Neural cell (in vitro differentiated cells): Measurements from ENCODE around the gene LDLRAD4. TPM values are rescaled to one million over a fixed set of nuclear protein-coding genes. Genes with fewer than 3 reads are reported as not detected.

Source experiments
- H2AFZ ChIP-seq: fragments of 200-600, 300-800 bp; sonication (generic), shearing (Covaris generic); 2 replicates; pipeline ENCODE4 v1.6.0; 2014; ENCODE audit warnings: low read depth, mild to moderate bottlenecking, antibody characterized with exemption, low read length, moderate library complexity
- H3F3A ChIP-seq: fragments of 200-600 bp; shearing (Covaris generic); 2 replicates; pipeline ENCODE4 v1.6.1; 2016; ENCODE audit warnings: mild to moderate bottlenecking, moderate library complexity, mixed read lengths, antibody characterized with exemption, low read length; ENCODE audit not compliant: insufficient read depth, poor library complexity, severe bottlenecking
- H3K27ac ChIP-seq: fragments of 200-600, 300-800 bp; sonication (generic), shearing (Covaris generic); 2 replicates; pipeline ENCODE4 v1.5.1; 2014; ENCODE audit warnings: mild to moderate bottlenecking, low read length, moderate library complexity
- H3K27me3 ChIP-seq: fragments of 300-800, 200-600 bp; sonication (generic), shearing (Covaris generic); 2 replicates; pipeline ENCODE4 v1.6.0; 2014; ENCODE audit warnings: mild to moderate bottlenecking, low read depth, low read length, moderate library complexity; ENCODE audit not compliant: insufficient read depth
- H3K36me3 ChIP-seq: fragments of 300-800, 200-600 bp; sonication (generic), shearing (Covaris generic); 2 replicates; pipeline ENCODE4 v1.5.1; 2014; ENCODE audit warnings: mild to moderate bottlenecking, antibody characterized with exemption, low read length, moderate library complexity; ENCODE audit not compliant: insufficient read depth
- H3K4me2 ChIP-seq: fragments of 300-800, 200-600 bp; sonication (generic), shearing (Covaris generic); 2 replicates; pipeline ENCODE4 v1.6.0; 2014; ENCODE audit warnings: mild to moderate bottlenecking, low read length
- H3K4me3 ChIP-seq: fragments of 300-800, 200-600 bp; sonication (generic), shearing (Covaris generic); 2 replicates; pipeline ENCODE4 v1.5.1; 2014; ENCODE audit warnings: mild to moderate bottlenecking, low read length, moderate library complexity
- H3K79me2 ChIP-seq: fragments of 200-600 bp; shearing (Covaris generic); replicated peaks from 2 replicates; pipeline ENCODE4 v1.6.0; 2014; ENCODE audit warnings: mild to moderate bottlenecking, low read length, moderate library complexity; ENCODE audit not compliant: insufficient read depth
- H3K9ac ChIP-seq: fragments of 300-800, 200-600 bp; sonication (generic), shearing (Covaris generic); 2 replicates; pipeline ENCODE4 v1.6.1; 2016; ENCODE audit warnings: mild to moderate bottlenecking, low read length, mixed read lengths
- H3K9me2 ChIP-seq: fragments of 200-600 bp; shearing (Covaris generic); 2 replicates; pipeline ENCODE4 v1.6.1; 2016; ENCODE audit warnings: mild to moderate bottlenecking, low read length, mixed read lengths; ENCODE audit not compliant: insufficient read depth
- H3K9me3 ChIP-seq: fragments of 200-600, 300-800 bp; sonication (generic), shearing (Covaris generic); 2 replicates; pipeline ENCODE4 v1.6.1; 2016; ENCODE audit warnings: mild to moderate bottlenecking, mixed run types, low read length, moderate library complexity, mixed read lengths
- H4K20me1 ChIP-seq: fragments of 200-600 bp; shearing (Covaris generic); 2 replicates; pipeline ENCODE4 v1.6.1; 2016; ENCODE audit warnings: mild to moderate bottlenecking, mixed run types; ENCODE audit not compliant: insufficient read depth
- CTCF ChIP-seq: fragments of 450-650 bp; IDR thresholded peaks from 2 replicates; pipeline ENCODE4 v1.5.1; 2014; ENCODE audit warnings: antibody characterized with exemption, mild to moderate bottlenecking, moderate library complexity; ENCODE audit not compliant: poor library complexity, severe bottlenecking
- EP300 ChIP-seq: fragments of 450-650 bp; conservative IDR thresholded peaks from 2 replicates; pipeline ENCODE4 v1.6.1; 2014; ENCODE audit warnings: antibody characterized with exemption, mild to moderate bottlenecking, moderate library complexity; ENCODE audit not compliant: poor library complexity, severe bottlenecking
- EZH2 ChIP-seq: fragments of 200-600, 300-800 bp; shearing (Covaris generic), sonication (generic); IDR thresholded peaks from 2 replicates; pipeline ENCODE4 v1.6.1; 2014; ENCODE audit warnings: antibody characterized with exemption, low read length, borderline replicate concordance, mild to moderate bottlenecking; ENCODE audit not compliant: insufficient read depth, poor library complexity, severe bottlenecking
- MXI1 ChIP-seq: fragments of 450-650 bp; conservative IDR thresholded peaks from 2 replicates; pipeline ENCODE4 v1.6.1; 2014; ENCODE audit warnings: antibody characterized with exemption, mild to moderate bottlenecking; ENCODE audit not compliant: poor library complexity, severe bottlenecking
- POLR2AphosphoS5 ChIP-seq: IDR thresholded peaks from 2 replicates; pipeline ENCODE4 v1.6.1; 2012
- RAD21 ChIP-seq: fragments of 450-650 bp; conservative IDR thresholded peaks from 2 replicates; pipeline ENCODE4 v1.6.1; 2014; ENCODE audit warnings: antibody characterized with exemption, mild to moderate bottlenecking, moderate library complexity
- REST ChIP-seq: IDR thresholded peaks from 2 replicates; pipeline ENCODE4 v1.6.1; 2012; ENCODE audit warnings: borderline replicate concordance
- SMC3 ChIP-seq: fragments of 450-650 bp; conservative IDR thresholded peaks from 2 replicates; pipeline ENCODE4 v1.6.1; 2014; ENCODE audit warnings: antibody characterized with exemption, mild to moderate bottlenecking, moderate library complexity; ENCODE audit not compliant: poor library complexity
- TAF1 ChIP-seq: IDR thresholded peaks from 2 replicates; pipeline ENCODE4 v1.6.1; 2012; ENCODE audit warnings: low read depth
- polyA plus RNA-seq: library from polyadenylated mRNA; depleted of rRNA; stranded (reverse); fragments of >200 nt; gene quantifications from 2 replicates; pipeline ENCODE4 v1.2.3, GENCODE V29; 2014

Gene LDLRAD4
- polyA plus RNA-seq, 1 donor from 2014 or later: 3.7 TPM

DNA sequence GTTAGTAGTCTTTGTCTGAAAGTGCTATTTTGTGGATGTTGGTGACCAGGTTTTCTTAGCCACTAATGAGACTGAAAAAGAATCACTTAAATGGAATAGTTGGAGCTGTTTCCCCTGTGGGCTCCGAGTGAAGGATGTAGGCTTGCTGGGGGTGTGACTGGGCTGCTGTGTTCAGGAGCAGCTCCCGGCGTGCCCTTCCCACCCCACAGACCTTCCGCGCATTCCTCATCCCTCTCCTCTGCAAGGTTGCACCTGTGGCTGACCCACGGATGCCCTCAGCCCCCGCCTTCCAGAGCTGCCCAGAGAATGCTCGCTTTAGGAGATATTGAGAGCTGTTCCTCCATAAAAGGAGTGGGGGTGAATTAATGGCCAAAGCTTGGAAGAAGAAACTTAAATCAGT lies 174.3 kb downstream of the LDLRAD4 start:
- H3K27me3 ChIP-seq: no peaks in the 10 kb centered on the region

GRCh38 chr18:13393338-13393737 lies 174.8 kb downstream of the LDLRAD4 start:
- H3K4me3 ChIP-seq: no peak overlapping the region
- H4K20me1 ChIP-seq: no peaks in the 10 kb centered on the region
- H3F3A ChIP-seq: no peaks in the 10 kb centered on the region
- H3K36me3 ChIP-seq: no peaks in the 10 kb centered on the region
- H3K9ac ChIP-seq: no peak overlapping the region
- H3K4me2 ChIP-seq: no peak overlapping the region
- H3K79me2 ChIP-seq: no peaks in the 10 kb centered on the region
- no peaks in the 10 kb centered on the region for H3K9me2 ChIP-seq
- no peaks in the 10 kb centered on the region for H3K27me3 ChIP-seq
- H3K27ac ChIP-seq: no peak overlapping the region
- H3K9me3 ChIP-seq: no peaks in the 10 kb centered on the region
- no peak overlapping the region for H2AFZ ChIP-seq
- TF ChIP-seq RAD21: no peak

More for the DNA sequence above, 174.3 kb downstream of the LDLRAD4 start:
- no peak overlapping the region for H3K4me2 ChIP-seq
- H3K27ac ChIP-seq: no peak overlapping the region
- TF ChIP-seq CTCF (no peak), MXI1 (no peak), EP300 (no peak), POLR2AphosphoS5 (no peak), SMC3 (no peak), RAD21 (no peak), TAF1 (no peak), REST (no peak), EZH2 (no peak)
- no peaks in the 10 kb centered on the region for H3K9me3 ChIP-seq
- no peaks in the 10 kb centered on the region for H3K9me2 ChIP-seq
- H3F3A ChIP-seq: no peaks in the 10 kb centered on the region
- no peaks in the 10 kb centered on the region for H3K79me2 ChIP-seq
- H3K9ac ChIP-seq: no peak overlapping the region
- H4K20me1 ChIP-seq: no peaks in the 10 kb centered on the region
- no peaks in the 10 kb centered on the region for H3K36me3 ChIP-seq
- no peak overlapping the region for H2AFZ ChIP-seq
- no peak overlapping the region for H3K4me3 ChIP-seq

- H3F3A ChIP-seq: no peaks in the 10 kb centered on the region
Measured at GRCh38 chr18:13394801-13395200, 176.2 kb downstream of the LDLRAD4 start.

More at GRCh38 chr18:13394801-13395200, 176.2 kb downstream of the LDLRAD4 start:
- no peak overlapping the region for H3K4me3 ChIP-seq
- H3K9me2 ChIP-seq: no peaks in the 10 kb centered on the region
- H3K9me3 ChIP-seq: no peaks in the 10 kb centered on the region
- H3K79me2 ChIP-seq: no peaks in the 10 kb centered on the region
- no peaks in the 10 kb centered on the region for H3K27me3 ChIP-seq
- no peak overlapping the region for H3K27ac ChIP-seq
- TF ChIP-seq EZH2: no peak
- TF ChIP-seq SMC3: no peak
- TF ChIP-seq CTCF: no peak
- no peak for TF ChIP-seq REST
- no peak for TF ChIP-seq EP300
- TF ChIP-seq TAF1: no peak
- no peak for TF ChIP-seq POLR2AphosphoS5
- TF ChIP-seq MXI1: no peak
- no peak for TF ChIP-seq RAD21
- H4K20me1 ChIP-seq: no peaks in the 10 kb centered on the region
- no peaks in the 10 kb centered on the region for H3K36me3 ChIP-seq
- no peak overlapping the region for H3K9ac ChIP-seq
- no peak overlapping the region for H3K4me2 ChIP-seq
- no peak overlapping the region for H2AFZ ChIP-seq
